Measurements from ENCODE around the gene PTGES3L.

PTGES3L gene

GRCh38 chr17:43020789-43021740 is 41.2 kb upstream of the PTGES3L start:
- Histone ChIP-seq H3K27ac (ENCODE audit: low read length) (peak overlapping the region; percentile 60), H3K36me3 (ENCODE audit: control insufficient read depth in 1 of 2, insufficient read depth in 2 of 2, low read length in 2 of 2) (peaks cover 4 to 21% of the 10 kb centered on the region in 2 donors), H3K4me3 (ENCODE audit: low read depth in 1 of 2, low read length in 2 of 2) (peak overlapping the region; percentile 71 to 100), H3K4me1 (ENCODE audit: control insufficient read depth in 1 of 2, insufficient read depth in 2 of 2, low read length in 2 of 2) (peaks cover 12 to 31% of the 10 kb centered on the region in 2 donors), H3K27me3 (ENCODE audit: low read depth, low read length) (no peaks in the 10 kb centered on the region), H3K9me3 (ENCODE audit: control insufficient read depth in 1 of 2, low read length in 2 of 2) (no peaks in the 10 kb centered on the region)

GRCh38 chr17:43020030-43020621 is 40.2 kb upstream of the PTGES3L start:
- peak overlapping the region; percentile 75 for H3K27ac ChIP-seq (ENCODE audit: low read length)

GRCh38 chr17:43019418-43019817 is 39.5 kb upstream of the PTGES3L start:
- peaks cover 17 to 43% of the 10 kb centered on the region in 2 donors for H3K4me1 ChIP-seq (ENCODE audit: control insufficient read depth in 1 of 2, insufficient read depth in 2 of 2, low read length in 2 of 2)
- peak overlapping the region; percentile 23 to 100 for H3K4me3 ChIP-seq (ENCODE audit: low read depth in 1 of 2, low read length in 2 of 2)
- no peaks in the 10 kb centered on the region for H3K27me3 ChIP-seq (ENCODE audit: low read depth, low read length)
- H3K9me3 ChIP-seq (ENCODE audit: control insufficient read depth in 1 of 2, low read length in 2 of 2), result no peaks in the 10 kb centered on the region
- peak overlapping the region; percentile 75 for H3K27ac ChIP-seq (ENCODE audit: low read length)
- H3K36me3 ChIP-seq (ENCODE audit: control insufficient read depth in 1 of 2, insufficient read depth in 2 of 2, low read length in 2 of 2), result peaks cover 13 to 37% of the 10 kb centered on the region in 2 donors

More at GRCh38 chr17:43020030-43020621, 40.2 kb upstream of the PTGES3L start:
- Histone ChIP-seq H3K9me3 (ENCODE audit: control insufficient read depth in 1 of 2, low read length in 2 of 2) (no peaks in the 10 kb centered on the region), H3K36me3 (ENCODE audit: control insufficient read depth in 1 of 2, insufficient read depth in 2 of 2, low read length in 2 of 2) (peaks cover 10 to 30% of the 10 kb centered on the region in 2 donors), H3K4me1 (ENCODE audit: control insufficient read depth in 1 of 2, insufficient read depth in 2 of 2, low read length in 2 of 2) (peaks cover 14 to 35% of the 10 kb centered on the region in 2 donors), H3K4me3 (ENCODE audit: low read depth in 1 of 2, low read length in 2 of 2) (peak overlapping the region; percentile 23 to 100), H3K27me3 (ENCODE audit: low read depth, low read length) (no peaks in the 10 kb centered on the region)

GRCh38 chr17:43018932-43019331 is 39.1 kb upstream of the PTGES3L start:
- H3K4me1 ChIP-seq (ENCODE audit: control insufficient read depth in 1 of 2, insufficient read depth in 2 of 2, low read length in 2 of 2), result peaks cover 17 to 47% of the 10 kb centered on the region in 2 donors
- no peaks in the 10 kb centered on the region for H3K27me3 ChIP-seq (ENCODE audit: low read depth, low read length)
- H3K9me3 ChIP-seq (ENCODE audit: control insufficient read depth in 1 of 2, low read length in 2 of 2), result no peaks in the 10 kb centered on the region
- H3K4me3 ChIP-seq (ENCODE audit: low read depth in 1 of 2, low read length in 2 of 2), result no peak overlapping the region
- H3K27ac ChIP-seq (ENCODE audit: low read length), result no peak overlapping the region
- peaks cover 13 to 42% of the 10 kb centered on the region in 2 donors for H3K36me3 ChIP-seq (ENCODE audit: control insufficient read depth in 1 of 2, insufficient read depth in 2 of 2, low read length in 2 of 2)

GRCh38 chr17:43018008-43018853 is 38.4 kb upstream of the PTGES3L start:
- Histone ChIP-seq H3K4me1 (ENCODE audit: control insufficient read depth in 1 of 2, insufficient read depth in 2 of 2, low read length in 2 of 2) (peaks cover 17 to 53% of the 10 kb centered on the region in 2 donors), H3K4me3 (ENCODE audit: low read depth in 1 of 2, low read length in 2 of 2) (no peak overlapping the region)

GRCh38 chr17:43016216-43016615 is 36.3 kb upstream of the PTGES3L start:
- Histone ChIP-seq H3K27ac (ENCODE audit: low read length) (peak overlapping the region; percentile 51), H3K36me3 (ENCODE audit: control insufficient read depth in 1 of 2, insufficient read depth in 2 of 2, low read length in 2 of 2) (peaks cover 21 to 52% of the 10 kb centered on the region in 2 donors), H3K4me3 (ENCODE audit: low read depth in 1 of 2, low read length in 2 of 2) (no peak overlapping the region), H3K27me3 (ENCODE audit: low read depth, low read length) (no peaks in the 10 kb centered on the region), H3K9me3 (ENCODE audit: control insufficient read depth in 1 of 2, low read length in 2 of 2) (no peaks in the 10 kb centered on the region), H3K4me1 (ENCODE audit: control insufficient read depth in 1 of 2, insufficient read depth in 2 of 2, low read length in 2 of 2) (peaks cover 17 to 58% of the 10 kb centered on the region in 2 donors)

More at GRCh38 chr17:43018008-43018853, 38.4 kb upstream of the PTGES3L start:
- peak overlapping the region; percentile 11 for H3K27ac ChIP-seq (ENCODE audit: low read length)
- no peaks in the 10 kb centered on the region for H3K27me3 ChIP-seq (ENCODE audit: low read depth, low read length)
- no peaks in the 10 kb centered on the region for H3K9me3 ChIP-seq (ENCODE audit: control insufficient read depth in 1 of 2, low read length in 2 of 2)
- H3K36me3 ChIP-seq (ENCODE audit: control insufficient read depth in 1 of 2, insufficient read depth in 2 of 2, low read length in 2 of 2), result peaks cover 15 to 49% of the 10 kb centered on the region in 2 donors

GRCh38 chr17:43015579-43015978 is 35.7 kb upstream of the PTGES3L start:
- Histone ChIP-seq H3K27me3 (ENCODE audit: low read depth, low read length) (no peaks in the 10 kb centered on the region), H3K27ac (ENCODE audit: low read length) (peak overlapping the region; percentile 57), H3K4me3 (ENCODE audit: low read depth in 1 of 2, low read length in 2 of 2) (no peak overlapping the region), H3K4me1 (ENCODE audit: control insufficient read depth in 1 of 2, insufficient read depth in 2 of 2, low read length in 2 of 2) (peaks cover 17 to 58% of the 10 kb centered on the region in 2 donors), H3K36me3 (ENCODE audit: control insufficient read depth in 1 of 2, insufficient read depth in 2 of 2, low read length in 2 of 2) (peaks cover 21 to 52% of the 10 kb centered on the region in 2 donors), H3K9me3 (ENCODE audit: control insufficient read depth in 1 of 2, low read length in 2 of 2) (no peaks in the 10 kb centered on the region)

- H3K27me3 ChIP-seq (ENCODE audit: low read depth, low read length), result no peaks in the 10 kb centered on the region
- H3K9me3 ChIP-seq (ENCODE audit: control insufficient read depth in 1 of 2, low read length in 2 of 2), result no peaks in the 10 kb centered on the region
- no peak overlapping the region for H3K4me3 ChIP-seq (ENCODE audit: low read depth in 1 of 2, low read length in 2 of 2)
- peak overlapping the region; percentile 57 for H3K27ac ChIP-seq (ENCODE audit: low read length)
- H3K36me3 ChIP-seq (ENCODE audit: control insufficient read depth in 1 of 2, insufficient read depth in 2 of 2, low read length in 2 of 2), result peaks cover 21 to 52% of the 10 kb centered on the region in 2 donors
- peaks cover 16 to 52% of the 10 kb centered on the region in 2 donors for H3K4me1 ChIP-seq (ENCODE audit: control insufficient read depth in 1 of 2, insufficient read depth in 2 of 2, low read length in 2 of 2)
Observed at GRCh38 chr17:43014649-43015542, 35.0 kb upstream of the PTGES3L start.

- Histone ChIP-seq H3K4me1 (ENCODE audit: control insufficient read depth in 1 of 2, insufficient read depth in 2 of 2, low read length in 2 of 2) (peaks cover 10 to 44% of the 10 kb centered on the region in 2 donors), H3K36me3 (ENCODE audit: control insufficient read depth in 1 of 2, insufficient read depth in 2 of 2, low read length in 2 of 2) (peaks cover 21 to 52% of the 10 kb centered on the region in 2 donors), H3K9me3 (ENCODE audit: control insufficient read depth in 1 of 2, low read length in 2 of 2) (no peaks in the 10 kb centered on the region), H3K27me3 (ENCODE audit: low read depth, low read length) (no peaks in the 10 kb centered on the region), H3K4me3 (ENCODE audit: low read depth in 1 of 2, low read length in 2 of 2) (no peak overlapping the region), H3K27ac (ENCODE audit: low read length) (no peak overlapping the region)
Observed at GRCh38 chr17:43014020-43014648, 34.3 kb upstream of the PTGES3L start.

GRCh38 chr17:43013296-43013695 is 33.4 kb upstream of the PTGES3L start:
- no peaks in the 10 kb centered on the region for H3K27me3 ChIP-seq (ENCODE audit: low read depth, low read length)
- H3K4me1 ChIP-seq (ENCODE audit: control insufficient read depth in 1 of 2, insufficient read depth in 2 of 2, low read length in 2 of 2), result peaks cover 7 to 36% of the 10 kb centered on the region in 2 donors
- H3K9me3 ChIP-seq (ENCODE audit: control insufficient read depth in 1 of 2, low read length in 2 of 2), result no peaks in the 10 kb centered on the region
- no peak overlapping the region for H3K27ac ChIP-seq (ENCODE audit: low read length)
- H3K4me3 ChIP-seq (ENCODE audit: low read depth in 1 of 2, low read length in 2 of 2), result no peak overlapping the region
- H3K36me3 ChIP-seq (ENCODE audit: control insufficient read depth in 1 of 2, insufficient read depth in 2 of 2, low read length in 2 of 2), result peaks cover 21 to 48% of the 10 kb centered on the region in 2 donors

Measured in muscle layer of duodenum (tissue), 2 donors.